Spleen (tissue), 11 donors: ENCODE data around the gene FBLN5. TPM values are rescaled to one million over a fixed set of nuclear protein-coding genes. Genes with fewer than 3 reads are reported as not detected.
A peak's percentile ranks its signal among the peaks of the same experiment; 100 is the strongest.

Source experiments
- DNase-seq: peaks from one replicate; pipeline ENCODE4 v3.0.0-alpha.2; 2020
- H3K27ac ChIP-seq, 8 donors: fragments of 200-600 bp; sonication (generic) in 7 of 8; 1 replicate in 4 of 8; 2 replicates in 4 of 8; pipeline versions ENCODE4 v1.5.0 to v1.8.0; 2016 to 2021; ENCODE audit warnings: inconsistent platforms in 4 of 8, mild to moderate bottlenecking in 4 of 8, moderate library complexity in 1 of 8
- H3K27me3 ChIP-seq, 7 donors: fragments of 200-600 bp; sonication (generic) in 6 of 7; replicated peaks in 1 of 7; 1 replicate in 4 of 7; 2 replicates in 3 of 7; pipeline versions ENCODE4 v1.5.0 to v1.8.0; 2016 to 2021; ENCODE audit warnings: inconsistent platforms in 3 of 7, mild to moderate bottlenecking in 1 of 7
- H3K36me3 ChIP-seq, 6 donors: fragments of 200-600 bp; sonication (generic) in 5 of 6; 1 replicate in 4 of 6; 2 replicates in 2 of 6; pipeline versions ENCODE4 v1.5.0 to v1.8.0; 2016 to 2021; ENCODE audit warnings: inconsistent platforms in 2 of 6
- H3K4me1 ChIP-seq, 6 donors: fragments of 200-600 bp; sonication (generic) in 5 of 6; 1 replicate in 3 of 6; 2 replicates in 3 of 6; pipeline versions ENCODE4 v1.5.0 to v1.8.0; 2016 to 2021; ENCODE audit warnings: inconsistent platforms in 3 of 6
- H3K4me3 ChIP-seq, 8 donors: fragments of 200-600 bp; sonication (generic) in 7 of 8; 1 replicate in 4 of 8; 2 replicates in 4 of 8; pipeline versions ENCODE4 v1.5.0 to v1.8.0; 2016 to 2021; ENCODE audit warnings: inconsistent platforms in 4 of 8, mild to moderate bottlenecking in 4 of 8, moderate library complexity in 2 of 8
- H3K9me3 ChIP-seq, 8 donors: fragments of 200-600 bp; sonication (generic) in 7 of 8; 1 replicate in 4 of 8; 2 replicates in 4 of 8; pipeline versions ENCODE4 v1.5.0 to v1.8.0; 2016 to 2021; ENCODE audit warnings: inconsistent platforms in 4 of 8
- POLR2A ChIP-seq, 3 donors: fragments of 450-650 bp; IDR thresholded peaks; one replicate each; pipeline ENCODE4 v1.5.1; 2017; ENCODE audit warnings: antibody characterized with exemption in 3 of 3, mild to moderate bottlenecking in 1 of 3
- POLR2AphosphoS5 ChIP-seq, 3 donors: sonication (generic); formaldehyde crosslinking; IDR thresholded peaks; one replicate each; pipeline ENCODE4 v1.5.1; 2017; ENCODE audit warnings: antibody characterized with exemption in 3 of 3
- WGBS, 5 donors: extraction: QIAGEN DNeasy Blood & Tissue Kit in 3 of 5; methylation state at CpG; one replicate each; pipeline versions ENCODE4 v1.1.5 to v1.1.7; 2013 to 2018; 5-methylcytosine and 5-hydroxymethylcytosine counted together
- intact Hi-C: fragments of 100-400 bp; cut with DNase I; formaldehyde crosslinking; loops from one replicate; pipeline ENCODE4 v1.15.0; 2023; ENCODE audit warnings: low total_unique reads
- polyA plus RNA-seq, 3 donors: library from polyadenylated mRNA; stranded (reverse); fragments of 200-250 nt; gene quantifications; one replicate each; pipeline ENCODE4 v1.2.1, GENCODE V29; 2013
- total RNA-seq, 7 donors: library from RNA; depleted of rRNA in 3 of 7; stranded (reverse); fragments of >200 nt in 3 of 7; fragmentation: NEBNext Ultra II Directional in 4 of 7; extraction: Animal tissue kit (Norgen Biotek cat#: 25700) in 4 of 7; gene quantifications; one replicate each; pipeline versions ENCODE4 v1.1.0 to v1.2.1, GENCODE V29; 2016 to 2021
- TF ChIP-seq, protein P1 (sequence below), 11 experiments: fragments of 200-600 bp in 7 of 11; fragments of 450-650 bp in 4 of 11; sonication (generic) in 4 of 11; IDR thresholded peaks in 8 of 11; conservative IDR thresholded peaks in 3 of 11; 1 replicate in 7 of 11; 2 replicates in 4 of 11; pipeline versions ENCODE4 v1.4.0 to v1.8.0; 2016 to 2021; ENCODE audit warnings: antibody characterized with exemption in 11 of 11, inconsistent platforms in 4 of 11, mild to moderate bottlenecking in 1 of 11
- donor health status: healthy with polysubstance abuse.
- donor health status: DM: no; HTN: no; CAD: no; lungs with moderate emphysema.
- donor health status: DM: no; HTN: no; CAD: no.
- donor health status: Bipolar disorder and iron deficiency.
- donor health status: healthy.
- donor health status: DM: no; HTN: no; CAD: no.
- donor health status: DM: yes; HTN: yes; CAD: no.

FBLN5 gene
- total and polyA plus RNA-seq, 10 donors, result 26.4 to 396 (median 102) TPM

DNA sequence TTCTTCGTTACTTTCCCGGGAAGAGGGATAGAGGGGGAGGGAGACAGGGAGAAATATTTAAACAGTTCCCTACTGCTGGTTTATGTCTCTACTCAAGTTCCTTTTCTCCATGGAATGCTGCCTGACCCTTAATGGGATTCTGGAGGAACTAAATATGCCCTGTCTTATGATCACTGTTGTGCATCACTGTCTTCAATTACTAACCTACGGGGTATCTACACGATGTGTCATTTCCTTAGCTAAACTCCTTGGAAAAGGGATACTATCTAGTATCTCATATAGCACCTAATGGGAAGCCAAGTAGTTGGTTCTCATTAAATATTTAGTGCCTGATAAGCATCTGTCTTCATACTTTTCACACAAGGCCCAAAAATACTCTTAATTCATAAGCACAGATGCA is 37.5 kb upstream of the FBLN5 start:
- Histone ChIP-seq H3K36me3 (peaks cover 3 to 90% (median 44%) of the 10 kb centered on the region in 6 donors), H3K27me3 (no peaks in the 10 kb centered on the region), H3K27ac (peak overlapping the region in 3 of 8 donors; percentile 7 to 25 (median 10)), H3K4me1 (peaks cover 0 to 23% (median 3%) of the 10 kb centered on the region in 6 donors), H3K4me3 (no peak overlapping the region), H3K9me3 (no peaks in the 10 kb centered on the region)
- 71 to 83% (median 81%) methylated on average over 4 of the region's 4 CpGs for WGBS, 5 donors
- no peak for DNase-seq
- no peak for TF ChIP-seq POLR2AphosphoS5 (IDR thresholded peaks at IDR 0.05)
- TF ChIP-seq, protein P1, sequence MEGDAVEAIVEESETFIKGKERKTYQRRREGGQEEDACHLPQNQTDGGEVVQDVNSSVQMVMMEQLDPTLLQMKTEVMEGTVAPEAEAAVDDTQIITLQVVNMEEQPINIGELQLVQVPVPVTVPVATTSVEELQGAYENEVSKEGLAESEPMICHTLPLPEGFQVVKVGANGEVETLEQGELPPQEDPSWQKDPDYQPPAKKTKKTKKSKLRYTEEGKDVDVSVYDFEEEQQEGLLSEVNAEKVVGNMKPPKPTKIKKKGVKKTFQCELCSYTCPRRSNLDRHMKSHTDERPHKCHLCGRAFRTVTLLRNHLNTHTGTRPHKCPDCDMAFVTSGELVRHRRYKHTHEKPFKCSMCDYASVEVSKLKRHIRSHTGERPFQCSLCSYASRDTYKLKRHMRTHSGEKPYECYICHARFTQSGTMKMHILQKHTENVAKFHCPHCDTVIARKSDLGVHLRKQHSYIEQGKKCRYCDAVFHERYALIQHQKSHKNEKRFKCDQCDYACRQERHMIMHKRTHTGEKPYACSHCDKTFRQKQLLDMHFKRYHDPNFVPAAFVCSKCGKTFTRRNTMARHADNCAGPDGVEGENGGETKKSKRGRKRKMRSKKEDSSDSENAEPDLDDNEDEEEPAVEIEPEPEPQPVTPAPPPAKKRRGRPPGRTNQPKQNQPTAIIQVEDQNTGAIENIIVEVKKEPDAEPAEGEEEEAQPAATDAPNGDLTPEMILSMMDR (IDR thresholded peaks at IDR 0.05 in 8 of 11, conservative IDR thresholded peaks at IDR 0.05 in 3 of 11), result no peak
- TF ChIP-seq POLR2A (IDR thresholded peaks at IDR 0.05), result no peak
- intact Hi-C loops, result no loop called here

DNA sequence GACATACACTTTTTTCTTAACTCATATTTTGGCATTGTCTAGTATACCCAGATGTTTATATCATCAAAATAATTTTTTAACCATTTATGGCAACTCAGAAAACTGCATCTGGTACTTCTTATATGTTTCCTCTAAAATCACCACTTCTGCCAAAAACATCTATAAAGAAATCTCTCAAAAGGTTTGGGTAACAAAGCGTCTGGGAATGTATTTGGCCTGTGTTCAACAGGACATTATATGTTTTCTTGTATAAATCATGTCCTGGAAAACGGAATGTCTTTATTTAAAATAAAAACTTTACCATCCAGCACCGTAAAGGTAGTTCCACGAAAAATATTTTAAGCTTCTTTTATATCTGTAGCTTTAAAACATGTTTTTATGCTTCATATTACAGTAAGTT is 36.1 kb upstream of the FBLN5 start:
- no peaks in the 10 kb centered on the region for H3K27me3 ChIP-seq
- H3K4me1 ChIP-seq, result peaks cover 0 to 22% (median 3%) of the 10 kb centered on the region in 6 donors
- no peak overlapping the region for H3K4me3 ChIP-seq
- H3K27ac ChIP-seq, result no peak overlapping the region
- intact Hi-C loops, result no loop called here
- TF ChIP-seq POLR2AphosphoS5 (IDR thresholded peaks at IDR 0.05) (no peak), POLR2A (IDR thresholded peaks at IDR 0.05) (no peak)
- TF ChIP-seq, protein P1 (IDR thresholded peaks at IDR 0.05 in 8 of 11, conservative IDR thresholded peaks at IDR 0.05 in 3 of 11), result no peak
- WGBS, 5 donors, result 64 to 94% (median 90%) methylated on average over 4 of the region's 4 CpGs
- no peak for DNase-seq
- peaks cover 3 to 90% (median 38%) of the 10 kb centered on the region in 6 donors for H3K36me3 ChIP-seq
- H3K9me3 ChIP-seq, result no peaks in the 10 kb centered on the region

DNA sequence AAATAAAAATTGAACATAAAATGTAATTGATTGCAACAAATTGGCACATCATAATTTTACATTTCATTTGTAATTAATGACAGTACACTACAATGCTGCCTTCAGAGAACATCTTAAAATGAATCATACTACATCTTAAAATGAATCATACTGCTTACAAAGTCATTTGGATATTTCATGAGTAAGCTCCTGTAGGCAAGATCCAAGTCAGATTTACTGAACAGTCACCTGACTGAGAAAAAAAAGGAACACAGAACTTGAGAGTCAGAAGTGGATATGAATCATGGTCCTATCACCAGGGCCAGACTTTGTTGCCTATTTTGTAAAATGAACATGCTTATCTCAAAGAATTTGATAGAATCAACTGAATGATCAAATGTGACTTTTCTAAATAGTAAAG is 32.7 kb upstream of the FBLN5 start:
- TF ChIP-seq POLR2A (IDR thresholded peaks at IDR 0.05) (no peak), POLR2AphosphoS5 (IDR thresholded peaks at IDR 0.05) (no peak)
- TF ChIP-seq, protein P1 (IDR thresholded peaks at IDR 0.05 in 8 of 11, conservative IDR thresholded peaks at IDR 0.05 in 3 of 11), result no peak

DNA sequence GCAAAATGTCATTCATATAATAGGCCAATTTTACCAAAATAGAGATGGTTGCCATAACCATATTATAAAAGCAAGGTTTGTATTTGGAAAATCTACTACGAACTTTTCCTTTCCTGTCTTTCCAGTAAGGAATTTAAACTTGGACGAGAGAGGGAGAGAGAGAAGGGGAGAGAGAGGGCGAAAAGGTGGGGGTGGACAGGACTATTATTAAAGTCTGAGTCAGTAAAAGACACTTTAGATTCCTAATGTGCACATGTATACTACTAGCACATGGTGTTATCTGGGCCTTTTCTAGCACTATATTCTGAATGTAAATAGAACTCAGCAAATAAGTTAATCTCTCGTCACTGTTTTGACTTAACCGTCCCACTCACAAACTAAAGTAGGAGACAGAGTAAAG is 30.4 kb upstream of the FBLN5 start:
- intact Hi-C loops, result no loop called here
- H3K27me3 ChIP-seq, result no peaks in the 10 kb centered on the region
- 90 to 98% (median 93%) methylated on average over 5 of the region's 5 CpGs for WGBS, 5 donors
- peaks cover 0 to 93% (median 36%) of the 10 kb centered on the region in 6 donors for H3K36me3 ChIP-seq
- DNase-seq, result no peak
- no peak overlapping the region for H3K4me3 ChIP-seq
- TF ChIP-seq, protein P1 (IDR thresholded peaks at IDR 0.05 in 8 of 11, conservative IDR thresholded peaks at IDR 0.05 in 3 of 11), result no peak
- no peak for TF ChIP-seq POLR2AphosphoS5 (IDR thresholded peaks at IDR 0.05)
- H3K27ac ChIP-seq, result no peak overlapping the region
- peaks cover 0 to 7% (median 0%) of the 10 kb centered on the region in 6 donors for H3K4me1 ChIP-seq
- H3K9me3 ChIP-seq, result no peaks in the 10 kb centered on the region

More for the DNA sequence above, 32.7 kb upstream of the FBLN5 start:
- intact Hi-C loops, result no loop called here
- H3K27me3 ChIP-seq, result no peaks in the 10 kb centered on the region
- H3K27ac ChIP-seq, result no peak overlapping the region
- no peak for DNase-seq
- peaks cover 0 to 9% (median under 1%) of the 10 kb centered on the region in 6 donors for H3K4me1 ChIP-seq
- no peak overlapping the region for H3K4me3 ChIP-seq
- no peaks in the 10 kb centered on the region for H3K9me3 ChIP-seq
- peaks cover 0 to 93% (median 24%) of the 10 kb centered on the region in 6 donors for H3K36me3 ChIP-seq
